ENCODE results near the gene TPH1. TPM values are rescaled to one million over a fixed set of nuclear protein-coding genes. Genes with fewer than 3 reads are reported as not detected.
A peak's percentile ranks its signal among the peaks of the same experiment; 100 is the strongest.
"Not testable (repeated sequence)": the region's sequence is repeated elsewhere in the genome, so short reads cannot be mapped to it uniquely, and the experiment has no call there.

The TPH1 gene
- polyA plus RNA-seq, 1 donor = 0.79 TPM

DNA sequence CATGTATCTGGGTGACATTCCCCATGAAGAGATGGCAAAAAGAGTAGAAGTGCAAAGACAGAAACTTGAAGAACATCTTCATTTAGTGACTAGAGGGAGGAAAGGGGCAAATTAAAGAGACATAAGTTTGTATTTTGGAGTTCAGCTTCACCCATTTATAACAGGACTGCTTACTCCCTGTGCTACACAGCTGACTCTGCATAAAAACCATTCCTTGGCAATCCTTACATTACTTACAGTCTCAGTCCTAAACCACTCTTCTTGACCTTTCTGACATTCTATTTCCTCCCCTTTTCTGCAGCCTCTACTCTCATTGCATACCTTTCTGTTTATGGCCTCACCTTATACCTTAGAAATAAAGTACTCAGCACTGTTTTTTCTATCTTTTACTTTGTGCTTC is 26.4 kb downstream of the TPH1 start:
- DNase-seq = no peak

- no peak for DNase-seq
Observed at GRCh38 chr11:18016789-18017188, 29.3 kb downstream of the TPH1 start.

GRCh38 chr11:18014876-18015275 is 31.2 kb downstream of the TPH1 start:
- DNase-seq = no peak

DNA sequence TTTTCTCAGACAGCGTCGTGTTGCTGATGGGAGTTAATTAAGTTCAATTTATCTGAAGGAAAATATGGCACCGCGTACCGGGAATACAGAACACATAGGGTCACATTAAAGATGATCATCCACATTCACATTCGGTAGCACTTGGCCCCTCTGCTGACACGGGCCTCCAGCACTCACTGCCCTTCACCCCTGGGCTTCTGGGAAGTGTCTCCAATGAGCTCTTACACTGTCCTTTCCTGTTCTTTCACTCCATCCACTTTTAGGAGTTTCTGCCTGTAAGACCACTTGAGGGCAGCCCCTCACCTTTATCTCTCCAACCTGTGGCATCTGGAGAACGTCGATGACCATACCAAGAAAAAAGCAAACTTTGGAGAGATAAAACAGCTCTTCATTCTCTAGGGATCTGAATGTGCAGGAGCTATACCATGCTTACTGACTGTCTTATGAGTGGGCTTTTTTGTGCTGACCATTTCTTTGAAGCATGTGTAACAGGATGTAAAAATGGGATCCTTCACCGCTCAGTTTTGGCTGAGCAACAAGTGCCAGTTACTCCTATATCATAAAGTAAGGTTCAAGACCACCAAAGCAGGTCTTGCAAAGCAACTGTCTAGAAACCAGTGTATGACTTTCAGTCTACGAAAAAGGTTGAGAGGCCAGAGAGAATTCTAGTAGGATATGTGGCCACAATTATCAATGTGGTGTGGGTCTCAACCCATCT is 32.1 kb downstream of the TPH1 start:
- DNase-seq = peak; percentile 2

- peak; percentile 81 for DNase-seq
Observed at GRCh38 chr11:18012906-18013781, 32.9 kb downstream of the TPH1 start, which contains the start of gene SERGEF. TSS of gene SERGEF (minus strand) at chr11:18013047. CDS start at chr11:18013010, 37 bp downstream.

- peak; percentile 4 for DNase-seq
Observed at GRCh38 chr11:18012122-18012905, 33.8 kb downstream of the TPH1 start.

DNA sequence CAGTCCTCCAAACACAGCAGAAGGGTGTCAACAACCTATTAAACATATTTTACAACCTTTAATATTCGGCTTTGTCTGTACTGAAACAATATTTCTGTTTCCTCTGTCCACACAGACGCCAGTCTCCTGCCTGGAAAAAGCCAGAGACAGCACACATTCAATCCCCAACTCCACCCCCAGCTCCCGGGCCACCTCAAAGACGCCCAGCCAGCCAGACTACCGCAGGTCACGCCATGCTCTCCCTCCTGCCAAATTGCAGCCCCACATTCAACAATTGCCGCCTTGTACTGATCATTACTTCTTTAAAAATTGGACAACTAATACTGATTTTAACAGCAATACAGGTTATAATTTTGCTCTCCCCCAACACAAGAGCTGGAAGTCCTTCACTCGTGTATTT is 34.4 kb downstream of the TPH1 start:
- DNase-seq = no peak

- DNase-seq = no peak
Observed at GRCh38 chr11:18010977-18011586, 35.0 kb downstream of the TPH1 start.

DNA sequence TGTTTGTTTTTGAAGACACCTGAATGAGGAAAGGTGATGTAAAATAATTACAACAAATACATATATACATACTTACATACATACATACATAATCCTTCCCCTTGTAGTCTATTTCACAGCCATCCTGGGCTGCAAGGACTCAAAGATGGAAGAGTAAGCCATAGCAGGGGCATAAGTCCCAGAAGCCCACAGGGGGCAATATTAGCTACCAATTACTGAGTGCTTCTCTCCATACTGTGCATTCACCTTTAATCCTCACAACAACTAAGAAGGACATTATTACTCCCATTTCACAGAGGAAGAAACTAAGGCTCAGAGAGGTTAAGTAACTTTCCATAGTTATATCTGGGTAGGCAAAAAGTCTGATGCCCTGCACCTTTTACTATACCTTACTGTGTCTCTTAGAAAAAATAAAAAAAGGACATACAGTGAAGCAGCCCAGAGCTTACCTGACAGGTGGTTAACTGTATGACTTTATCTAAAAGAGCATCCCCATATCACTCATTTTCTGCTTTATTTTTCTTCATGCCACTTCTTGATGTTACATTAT is 35.9 kb downstream of the TPH1 start:
- DNase-seq = no peak

DNA sequence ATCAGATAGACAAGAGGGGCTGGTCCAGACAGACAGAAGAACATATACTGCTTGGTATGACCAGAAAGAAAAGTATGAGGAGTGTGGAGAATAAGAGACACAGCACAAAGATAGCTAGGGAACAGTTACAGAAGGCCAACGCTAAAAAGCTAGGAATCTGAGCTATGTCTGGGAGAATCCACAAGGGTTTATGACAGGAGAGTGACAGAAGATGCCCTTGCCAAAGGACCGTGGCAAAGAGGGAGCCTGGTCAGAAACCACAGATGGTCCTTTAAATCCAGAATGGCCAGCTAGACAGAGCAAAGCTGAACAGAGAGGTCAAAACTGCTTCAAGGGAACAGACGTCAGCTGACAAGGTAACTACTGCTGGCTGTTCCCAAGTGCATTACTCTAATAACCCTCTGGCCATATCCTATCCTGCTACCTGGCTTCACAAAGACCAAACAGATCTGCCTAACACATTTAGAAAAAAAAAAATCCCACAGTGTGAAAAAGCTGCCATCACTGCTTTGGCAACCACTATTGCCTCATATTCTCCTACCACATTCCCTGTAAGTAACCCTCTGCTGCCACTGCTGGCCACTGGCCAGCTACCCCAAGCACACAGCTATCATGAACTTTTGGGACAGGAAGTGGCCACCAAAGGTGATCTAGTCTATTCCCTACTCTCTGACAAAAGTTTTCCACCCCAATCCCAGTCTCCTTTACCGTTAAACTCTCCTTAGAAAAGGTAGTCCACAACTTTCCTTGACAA is 40.5 kb downstream of the TPH1 start:
- no peak for DNase-seq

- DNase-seq = no peak
Observed at GRCh38 chr11:18001191-18001590, 44.9 kb downstream of the TPH1 start.

- no peak for DNase-seq
Observed at GRCh38 chr11:18000760-18001159, 45.3 kb downstream of the TPH1 start.

DNA sequence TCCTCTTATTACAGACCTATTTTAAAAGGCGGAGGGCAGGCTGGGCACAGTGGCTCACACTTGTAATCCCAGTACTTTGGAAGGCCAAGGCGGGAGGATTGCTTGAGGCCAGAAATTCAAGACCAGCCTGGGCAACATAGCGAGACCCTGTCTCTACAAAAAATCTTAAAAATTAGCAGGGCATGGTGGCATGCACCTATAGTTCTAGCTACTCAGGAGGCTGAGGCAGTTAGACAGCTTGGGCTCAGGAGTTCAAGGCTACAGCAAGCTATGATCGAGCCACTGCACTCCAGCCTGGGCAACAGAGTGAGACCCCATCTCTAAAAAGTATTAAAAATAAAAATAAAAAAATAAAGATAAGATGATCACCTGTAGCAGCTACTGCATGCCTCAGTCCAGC is 45.9 kb downstream of the TPH1 start:
- not testable (repeated sequence) for DNase-seq

Other genes with a start within 250 kb of the TPH1 start
- 11.9 TPM for gene SERGEF, start 33.2 kb downstream of the TPH1 start, polyA plus RNA-seq (ENCODE audit: insufficient read length)
- gene SAAL1, start 59.8 kb upstream of the TPH1 start, polyA plus RNA-seq (ENCODE audit: insufficient read length) = 18.5 TPM
- not detected for gene MRGPRX3, start 86.3 kb upstream of the TPH1 start, polyA plus RNA-seq (ENCODE audit: insufficient read length)
- gene MRGPRX4, start 126.6 kb upstream of the TPH1 start, polyA plus RNA-seq (ENCODE audit: insufficient read length) = not detected
- gene SAA4, start 190.5 kb upstream of the TPH1 start, polyA plus RNA-seq (ENCODE audit: insufficient read length) = not detected
- gene SAA2, start 202.4 kb upstream of the TPH1 start, polyA plus RNA-seq (ENCODE audit: insufficient read length) = not detected
- gene SAA1, start 220.0 kb upstream of the TPH1 start, polyA plus RNA-seq (ENCODE audit: insufficient read length) = not detected